GM21447 (cell line): Measurements from ENCODE around the gene LOX.
"Not testable (repeated sequence)": the region's sequence is repeated elsewhere in the genome, so short reads cannot be mapped to it uniquely, and the experiment has no call there.

Source experiments
- ATAC-seq: cut with Tn5 transposase; IDR thresholded peaks from one replicate; pipeline ENCODE4 v1.9.1; 2021; ENCODE audit not compliant: unreplicated experiment

LOX gene

DNA sequence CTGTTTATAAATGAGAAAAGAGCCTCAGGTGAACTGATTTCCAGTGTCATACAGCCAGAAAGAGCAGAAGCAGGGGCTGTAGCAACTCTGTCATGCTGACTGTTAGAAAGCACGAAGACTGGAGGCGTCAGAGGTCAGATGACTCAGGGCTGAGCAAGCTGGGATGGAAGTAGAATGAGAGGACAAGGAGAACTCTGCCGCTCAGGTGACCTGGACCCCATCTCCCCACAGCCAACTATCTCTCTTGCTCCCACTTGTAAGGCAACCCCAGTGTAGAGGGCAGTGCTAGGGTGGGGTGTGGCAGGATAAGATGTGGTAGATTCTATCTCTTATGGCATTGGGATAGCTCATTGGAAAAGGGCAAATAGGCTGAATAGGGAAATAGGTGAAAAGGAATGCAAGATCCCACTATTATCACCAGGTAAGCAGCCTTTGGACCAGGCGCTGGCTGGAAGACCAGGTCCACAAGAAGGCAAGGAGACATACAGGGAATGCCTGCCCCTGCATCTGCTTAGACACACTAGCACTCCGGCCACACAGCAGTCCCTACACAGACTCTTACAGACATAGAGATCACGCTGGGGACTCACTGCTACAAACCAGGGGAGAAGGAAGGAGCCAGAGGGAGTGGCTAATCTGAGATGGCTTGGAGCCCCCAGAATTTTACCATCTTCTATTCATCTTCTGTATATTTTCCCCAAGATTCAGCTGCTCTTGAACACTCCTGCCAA lies 21.2 kb upstream of the LOX start:
- ATAC-seq: no peak

DNA sequence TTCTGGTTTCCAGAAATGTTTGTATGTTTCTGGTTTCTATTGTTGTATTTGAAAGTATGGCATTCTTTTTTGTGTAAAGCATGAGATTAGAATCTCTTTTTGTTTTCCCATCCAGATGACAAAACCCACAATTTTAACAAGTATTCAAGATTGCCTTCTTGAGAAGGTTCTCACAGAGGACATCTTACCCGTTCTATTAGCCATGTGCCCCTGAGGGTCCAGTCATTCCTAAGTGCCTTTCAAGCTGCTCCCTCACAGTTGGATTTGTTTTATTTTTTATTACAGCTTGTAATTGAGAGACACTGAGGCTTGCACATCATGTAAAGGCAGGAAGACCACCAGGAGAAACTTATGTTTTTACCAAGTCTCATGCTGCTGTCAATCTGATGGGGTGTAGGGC lies 19.3 kb upstream of the LOX start:
- no peak for ATAC-seq

DNA sequence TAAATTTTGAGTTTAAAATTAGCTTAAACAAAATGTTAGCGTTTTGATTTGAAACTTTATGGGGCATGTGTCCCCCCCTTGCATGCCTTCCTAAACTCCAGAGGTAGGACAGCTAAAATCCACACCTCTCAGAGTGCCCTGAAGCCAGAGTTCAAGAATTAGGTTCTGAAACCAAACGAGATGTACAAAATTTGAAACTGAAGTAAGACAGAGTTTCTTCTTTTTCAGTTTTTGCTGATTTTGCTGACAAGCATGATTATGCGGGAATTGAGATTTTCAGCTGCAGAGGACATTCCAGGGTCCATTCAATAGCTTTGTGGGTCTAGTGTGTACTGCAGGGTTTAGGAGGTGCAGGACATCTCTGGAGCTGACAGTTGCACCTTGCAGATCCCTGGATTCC lies 17.1 kb upstream of the LOX start:
- ATAC-seq: no peak

DNA sequence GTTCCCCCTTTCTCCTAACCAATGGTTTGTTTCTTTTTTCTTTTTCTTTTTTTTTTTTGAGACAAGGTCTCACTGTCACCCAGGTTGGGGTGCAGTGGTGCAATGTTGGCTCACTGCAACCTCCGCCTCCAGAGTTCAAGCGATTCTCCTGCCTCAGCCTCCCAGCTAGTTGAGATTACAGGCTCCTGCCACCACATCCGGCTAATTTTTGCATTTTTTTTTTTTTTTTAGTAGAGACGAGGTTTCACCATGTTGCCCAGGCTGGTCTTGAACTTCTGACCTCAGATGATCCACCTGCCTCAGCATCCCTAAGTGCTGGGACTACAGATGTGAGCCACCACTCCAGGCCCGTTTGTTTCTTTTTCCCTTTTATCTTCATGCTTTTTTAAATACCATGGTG lies 16.2 kb upstream of the LOX start:
- ATAC-seq: not testable (repeated sequence)

DNA sequence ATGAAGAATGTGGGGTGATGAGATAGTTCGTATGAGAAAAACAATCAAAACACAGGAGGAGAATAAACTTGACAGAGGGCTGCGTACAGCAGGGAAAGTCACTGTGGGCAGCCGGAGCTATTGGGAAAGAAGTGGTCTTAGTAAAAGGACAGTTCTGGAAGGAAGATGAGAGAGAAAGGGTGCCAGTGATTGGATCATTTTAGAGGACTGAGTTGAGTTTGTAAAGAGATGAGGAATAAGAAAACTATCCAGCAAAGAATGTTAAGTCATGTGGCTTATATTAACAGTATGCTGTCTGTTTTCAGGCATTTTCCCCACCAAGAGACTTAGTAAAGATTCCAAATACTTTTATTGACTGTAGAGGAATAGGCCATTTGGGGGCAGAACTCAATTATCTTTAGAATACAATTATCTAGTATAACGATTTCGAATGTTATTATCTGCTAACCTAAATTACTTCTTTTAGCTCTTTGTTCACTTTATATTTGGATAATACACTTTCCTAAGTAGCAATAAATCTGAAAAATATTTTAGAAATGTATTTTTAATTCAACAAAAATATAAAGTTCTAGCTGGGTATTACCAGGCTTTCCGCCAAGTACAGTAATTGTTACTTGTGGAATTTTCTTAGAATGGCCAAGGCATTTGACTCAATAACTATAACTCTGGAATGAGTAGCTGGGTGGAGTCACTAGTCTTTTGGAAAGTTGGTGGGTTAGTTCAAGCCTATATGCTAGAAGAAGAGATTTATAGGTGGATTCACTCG lies 15.5 kb upstream of the LOX start:
- ATAC-seq: no peak

DNA sequence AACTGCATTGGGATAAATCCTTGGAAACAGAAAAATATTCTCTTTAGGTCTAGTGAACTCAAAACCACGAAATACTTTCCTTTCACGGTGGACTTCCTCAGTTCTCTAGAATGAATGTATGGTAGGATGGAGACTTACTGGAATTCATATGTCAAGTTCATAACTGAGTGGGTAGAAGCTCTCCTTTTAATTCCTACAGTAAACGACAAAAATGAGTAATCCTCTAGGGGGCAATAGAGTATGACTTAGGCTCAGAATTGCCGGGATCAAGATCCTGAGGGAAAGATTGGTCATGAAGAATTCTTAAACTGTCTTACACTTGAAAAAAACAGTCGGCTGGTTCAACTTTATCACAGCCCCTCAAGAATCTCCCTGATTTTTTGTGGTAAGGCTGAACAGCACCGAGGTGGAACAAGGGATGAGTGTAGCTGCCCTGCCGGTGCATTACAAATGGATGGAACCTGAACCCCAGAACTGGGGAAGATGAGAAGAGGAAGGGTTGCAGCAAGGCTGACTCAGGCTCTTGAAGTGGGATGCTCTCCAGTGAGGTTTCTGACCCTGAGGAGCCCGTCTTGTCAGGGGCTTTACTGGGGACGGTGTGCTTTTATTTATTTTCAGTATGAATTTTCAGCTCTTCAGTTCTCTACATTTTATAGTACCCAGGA lies 14.0 kb upstream of the LOX start:
- ATAC-seq: no peak

DNA sequence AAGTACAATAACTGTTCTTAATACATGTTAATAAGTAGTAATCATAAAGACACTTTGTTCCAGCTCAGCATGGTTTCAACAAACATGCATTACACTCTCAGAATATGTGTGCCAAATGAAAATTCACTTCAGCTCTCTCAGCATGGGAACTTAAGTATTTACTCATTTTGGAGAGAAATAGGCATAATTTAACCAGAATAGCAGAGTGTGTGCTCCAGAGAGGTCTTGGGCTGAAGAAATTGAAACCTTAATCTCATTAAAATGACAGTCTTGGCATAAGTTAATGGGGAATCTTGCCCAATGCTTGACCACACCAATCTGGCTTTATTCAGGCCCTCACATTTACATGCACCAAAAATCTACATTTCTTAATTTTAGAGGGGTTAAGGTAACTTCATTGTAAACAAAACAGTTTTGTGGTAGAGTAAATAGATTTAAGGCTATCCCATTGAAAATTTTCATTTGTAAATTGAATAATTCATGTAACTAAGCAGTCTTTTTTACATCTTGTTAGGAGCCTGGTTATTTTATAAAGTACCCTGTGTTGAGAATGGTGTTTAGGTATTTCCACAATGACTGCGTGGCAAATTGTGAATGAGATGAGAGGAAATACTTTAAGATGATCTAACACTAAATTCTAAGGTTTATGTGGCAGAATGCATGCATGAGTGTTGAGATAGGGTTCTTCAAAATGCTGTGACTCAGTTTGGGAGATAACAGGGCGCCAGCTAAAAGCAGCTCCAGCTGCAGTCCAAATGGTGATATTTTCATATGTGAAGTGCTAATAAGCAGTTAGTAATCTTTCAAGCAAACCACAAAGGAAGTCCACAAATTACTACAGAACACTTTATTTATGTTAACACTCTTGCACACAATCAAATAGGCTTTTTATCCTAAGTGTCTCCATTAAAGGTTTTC lies 11.3 kb upstream of the LOX start:
- ATAC-seq: no peak

DNA sequence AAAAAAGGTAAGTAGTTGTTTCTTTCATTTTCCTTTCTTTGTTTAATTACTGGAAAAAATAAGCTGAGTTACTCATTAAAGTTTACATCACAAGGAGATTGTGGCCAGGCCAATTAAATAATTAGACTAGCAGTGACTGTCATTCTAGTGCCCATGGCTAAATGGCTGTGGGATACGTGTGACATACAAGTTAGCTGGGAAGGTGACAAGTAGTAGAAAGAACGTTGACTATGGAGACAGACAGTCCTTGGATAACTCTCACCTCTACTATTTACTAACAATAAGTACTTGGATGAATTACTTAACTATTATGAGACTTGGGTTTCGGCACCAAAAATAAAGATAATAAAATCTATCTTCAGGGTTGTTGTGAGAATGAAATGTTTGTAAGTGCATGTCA lies 7.0 kb upstream of the LOX start:
- no peak for ATAC-seq

DNA sequence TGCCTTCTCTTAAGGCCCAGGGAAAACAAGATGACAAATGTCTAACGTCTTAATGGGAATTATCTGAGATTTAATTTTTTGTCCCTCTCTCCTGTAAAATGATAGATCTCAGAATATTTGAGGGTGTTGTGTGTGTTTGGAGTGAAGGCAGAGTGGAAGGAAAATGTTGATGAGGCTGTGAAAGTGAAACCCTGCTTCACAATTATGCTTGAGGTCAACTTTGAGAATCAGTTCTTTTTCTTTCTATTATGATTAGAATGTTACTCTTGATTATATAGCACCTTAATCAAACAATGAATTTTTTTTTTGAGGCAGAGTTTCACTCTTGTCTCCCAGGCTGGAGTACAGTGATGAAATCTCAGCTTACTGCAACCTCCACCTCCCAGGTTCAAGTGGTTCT lies 5.5 kb upstream of the LOX start:
- ATAC-seq: no peak

DNA sequence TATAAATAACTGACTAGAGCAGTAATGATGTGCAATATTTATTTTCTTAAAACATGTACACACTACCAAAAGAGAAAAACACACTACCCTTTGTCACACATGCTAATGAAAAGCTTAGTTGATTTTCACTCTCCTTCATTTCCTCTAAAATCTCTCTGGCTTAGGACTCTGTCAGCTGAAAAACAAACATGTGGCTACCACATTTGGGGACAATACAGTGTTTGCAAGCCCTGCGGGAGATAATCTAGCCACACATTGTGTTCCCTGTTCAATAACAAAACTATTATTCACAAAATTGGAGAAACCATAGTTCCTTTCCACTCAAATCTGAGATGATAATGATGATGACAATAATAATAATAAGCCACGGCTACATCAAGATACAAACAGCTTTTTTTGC lies 3.5 kb upstream of the LOX start:
- ATAC-seq: no peak

DNA sequence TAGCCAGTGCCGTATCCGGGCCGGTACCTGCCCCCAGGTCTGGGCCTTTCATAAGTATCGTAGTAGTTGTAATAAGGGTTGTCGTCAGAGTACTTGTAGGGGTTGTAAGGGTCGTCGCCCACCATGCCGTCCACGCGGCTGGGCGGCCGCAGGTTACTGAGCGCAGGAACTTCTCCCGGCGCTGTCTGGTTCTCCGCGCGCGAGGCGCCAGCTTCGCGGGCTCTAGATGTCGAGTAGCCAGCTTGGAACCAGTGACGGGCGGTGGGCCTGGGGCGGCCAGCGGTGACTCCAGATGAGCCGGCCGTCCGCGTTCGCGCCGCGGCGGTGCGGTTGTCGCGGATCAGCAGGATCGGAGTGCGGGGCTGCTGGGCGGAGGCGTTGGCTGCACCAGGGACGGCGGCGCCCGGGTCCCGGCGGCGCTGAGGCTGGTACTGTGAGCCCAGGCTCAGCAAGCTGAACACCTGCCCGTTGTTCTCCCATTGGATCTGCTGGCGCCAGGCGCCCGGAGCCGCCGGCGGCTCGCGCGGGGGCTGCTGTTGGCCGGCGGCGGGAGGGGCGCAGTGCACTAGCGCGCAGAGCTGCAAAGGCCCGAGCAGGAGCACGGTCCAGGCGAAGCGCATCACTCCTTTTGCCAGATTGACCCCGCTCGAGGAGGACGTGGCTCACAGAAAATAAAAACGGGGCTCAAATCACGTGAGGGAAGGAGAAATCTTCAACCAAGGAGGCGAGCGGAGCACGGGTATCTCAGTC lies 518 bp downstream of the LOX start:
- ATAC-seq: peak; percentile 36

DNA sequence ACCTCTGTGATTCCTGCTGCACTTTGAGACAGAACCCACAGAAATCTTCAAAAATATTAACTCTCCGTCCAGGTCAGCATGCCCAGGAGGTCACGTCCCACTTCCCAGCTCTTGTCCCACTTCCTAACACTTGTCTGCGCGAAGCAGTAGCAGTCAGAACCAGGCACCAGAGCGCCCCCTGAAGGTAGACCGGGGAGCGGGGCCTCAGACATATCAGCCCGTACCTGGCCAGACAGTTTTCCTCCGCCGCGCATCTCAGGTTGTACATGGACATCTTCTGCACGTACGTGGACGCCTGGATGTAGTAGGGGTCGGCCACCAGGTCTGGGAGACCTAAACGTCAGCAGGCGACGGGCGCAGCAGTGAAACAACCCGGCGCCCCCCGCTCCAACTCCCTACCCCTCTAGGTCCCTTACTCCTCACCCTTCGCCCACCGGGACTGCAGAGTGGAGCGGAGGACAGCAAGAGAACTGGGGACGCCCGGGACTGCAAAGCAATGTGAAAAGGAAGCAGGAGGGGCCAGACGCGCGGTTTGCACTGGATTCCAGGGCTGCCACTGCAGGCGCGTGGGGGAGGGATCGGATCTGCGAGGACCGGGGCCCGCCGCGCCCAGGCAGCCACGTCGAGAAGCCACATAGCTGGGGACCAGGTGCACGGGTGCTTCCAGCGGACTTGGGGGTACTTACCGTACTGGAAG lies 1.2 kb downstream of the LOX start:
- peak; percentile 45 for ATAC-seq

DNA sequence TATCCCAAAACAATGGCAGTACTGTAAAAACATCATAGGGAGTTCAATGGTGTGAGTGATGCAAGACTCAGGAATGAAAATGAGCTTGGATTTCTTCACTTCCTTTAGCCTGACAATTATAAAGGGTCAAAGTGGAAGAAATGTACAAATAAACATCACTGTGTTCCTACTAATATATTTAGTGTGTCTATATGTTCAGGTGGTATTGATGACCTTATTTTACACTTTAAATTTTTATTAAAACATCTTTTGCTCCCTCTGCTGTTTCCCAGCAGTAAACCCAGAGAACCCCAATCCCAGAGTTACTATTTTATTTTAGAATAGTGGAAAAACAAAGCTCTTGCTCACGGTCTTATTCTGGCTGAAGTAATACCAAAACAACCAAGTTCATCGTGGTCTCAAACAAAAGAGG lies 2.0 kb downstream of the LOX start:
- ATAC-seq: no peak

DNA sequence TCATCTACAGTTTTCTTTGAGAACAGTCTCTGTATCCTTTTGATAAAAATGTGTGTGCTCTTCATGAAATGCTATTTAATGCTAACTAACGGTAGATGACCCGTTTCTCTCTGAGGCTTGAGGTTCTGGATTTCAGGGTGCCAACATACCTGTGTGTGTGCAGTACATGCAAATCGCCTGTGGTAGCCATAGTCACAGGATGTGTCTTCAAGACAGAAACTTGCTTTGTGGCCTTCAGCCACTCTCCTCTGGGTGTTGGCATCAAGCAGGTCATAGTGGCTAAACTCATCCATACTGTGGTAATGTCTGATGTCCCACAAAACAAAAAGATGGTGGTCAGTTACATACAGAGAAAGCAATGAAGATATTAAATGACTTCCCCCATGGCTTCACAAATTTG lies 4.2 kb downstream of the LOX start:
- ATAC-seq: no peak

DNA sequence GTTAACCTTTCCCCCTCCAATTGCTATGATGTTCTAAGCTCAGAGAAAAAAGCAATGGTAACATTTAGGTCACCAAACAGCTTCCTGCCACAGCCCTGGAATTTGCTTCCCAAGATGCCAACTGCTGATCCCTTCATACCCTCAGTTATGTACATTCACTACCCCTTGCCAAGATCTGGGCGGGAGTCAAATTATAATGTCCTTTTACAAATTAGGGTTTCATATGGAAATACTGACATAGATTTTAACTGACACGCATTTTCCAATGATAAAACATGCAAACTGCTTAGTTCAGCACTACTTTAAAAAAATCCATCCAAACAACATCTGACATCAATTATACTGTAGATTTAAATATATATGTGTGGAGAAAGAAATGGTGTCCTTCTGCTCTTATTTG lies 5.0 kb downstream of the LOX start:
- no peak for ATAC-seq

DNA sequence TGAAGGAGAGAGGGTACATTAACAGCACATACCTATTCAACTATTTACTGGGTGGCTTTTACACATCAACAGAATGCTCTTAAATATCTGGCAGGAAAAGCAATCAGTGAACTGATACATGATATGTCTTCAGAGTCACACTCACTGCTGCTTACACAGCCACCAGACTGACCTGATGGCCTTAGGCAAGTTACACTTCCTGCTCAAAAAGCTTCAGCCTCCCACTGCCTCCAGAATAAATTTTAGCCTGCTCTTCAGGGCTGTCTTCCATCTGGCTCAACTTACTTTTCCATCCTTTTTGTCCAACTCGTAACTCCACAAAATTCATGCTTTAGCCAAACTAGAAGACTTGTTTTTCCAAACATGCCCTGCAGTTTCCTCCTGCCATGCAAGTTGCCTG lies 10.7 kb downstream of the LOX start:
- ATAC-seq: no peak

DNA sequence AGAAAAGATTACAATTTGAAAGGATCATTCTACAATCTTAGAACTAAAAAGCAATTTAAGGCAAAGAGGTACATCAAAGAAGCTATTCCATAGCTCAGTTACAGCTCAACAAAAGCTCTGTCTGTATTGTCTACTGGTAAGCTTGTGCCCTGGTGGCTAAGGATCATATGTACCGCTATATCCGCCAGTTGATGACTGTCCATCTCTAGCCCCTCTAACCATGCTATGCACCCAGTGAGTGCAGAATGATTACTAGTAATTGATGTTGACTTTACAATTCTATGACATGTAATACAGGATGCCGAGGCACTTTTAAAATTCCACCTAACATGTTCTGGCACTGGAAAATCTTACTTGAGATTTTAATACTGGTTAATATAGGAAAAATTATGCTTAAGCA lies 13.1 kb downstream of the LOX start:
- no peak for ATAC-seq

DNA sequence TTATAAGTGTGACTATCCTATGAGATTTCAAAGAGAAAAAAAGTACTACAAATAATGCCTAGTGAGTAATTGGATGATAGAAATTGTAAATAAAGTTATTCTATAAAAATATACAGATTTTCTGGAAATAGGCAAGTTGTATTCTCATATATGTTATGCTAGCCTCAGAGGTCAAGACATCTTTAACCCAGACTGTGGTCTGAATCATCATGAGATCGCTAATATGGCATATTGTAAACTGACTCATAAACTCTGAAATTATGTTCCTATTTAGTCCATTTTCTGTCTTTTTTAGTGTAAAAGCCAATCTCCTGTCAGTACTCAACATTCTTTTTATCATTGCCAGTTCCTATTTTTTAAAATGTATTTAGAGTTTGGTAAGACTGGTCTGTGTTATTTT lies 14.2 kb downstream of the LOX start:
- no peak for ATAC-seq

DNA sequence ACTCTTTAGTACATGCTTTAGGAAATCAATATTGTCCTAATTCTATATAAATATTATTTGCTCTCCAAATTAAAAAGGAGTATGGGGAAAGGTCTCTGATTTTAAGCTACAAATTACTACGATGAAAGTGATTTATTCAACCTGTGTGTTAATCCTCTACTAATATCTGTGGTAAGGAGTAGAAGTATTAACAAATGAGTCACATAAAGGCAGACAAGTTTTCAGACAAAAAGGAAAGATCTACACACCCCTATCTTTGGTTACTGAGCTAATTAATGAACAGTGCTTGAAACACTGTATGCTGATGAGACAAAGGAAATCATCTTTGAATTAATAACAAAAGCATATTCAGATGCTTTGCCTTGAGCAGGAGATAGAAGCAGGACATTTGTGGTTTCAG lies 15.9 kb downstream of the LOX start:
- ATAC-seq: no peak

DNA sequence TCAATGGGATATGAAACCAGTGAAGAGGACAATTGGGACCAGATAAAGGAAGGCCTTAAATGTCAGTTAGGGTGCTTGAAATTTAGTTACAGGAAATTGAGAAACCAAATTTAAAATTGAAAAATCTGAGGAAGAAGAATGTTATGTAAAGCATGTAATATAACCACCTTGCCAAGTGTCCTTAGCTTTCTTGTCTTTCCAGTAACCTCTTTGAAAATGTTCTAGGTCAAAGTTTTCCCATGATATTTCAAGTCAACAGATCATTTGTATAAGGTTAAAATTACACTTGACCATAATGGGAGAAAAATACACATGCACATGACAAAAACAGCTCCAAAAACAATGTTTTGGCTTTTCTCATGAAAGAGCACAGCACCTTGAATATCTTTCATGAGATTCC lies 21.1 kb downstream of the LOX start:
- no peak for ATAC-seq
